NOMO-1 (cell line): ENCODE results near the gene OPN3.

Experiments used
- DNase-seq, 2 experiments: peaks; one replicate each; lab custom pipeline; 2025; ENCODE audit not compliant: unreplicated experiment in 2 of 2; lab: John Stamatoyannopoulos, UW

The OPN3 gene

GRCh38 chr1:241591736-241592135 lies 48.4 kb downstream of the OPN3 start:
- DNase-seq: no peak

DNA sequence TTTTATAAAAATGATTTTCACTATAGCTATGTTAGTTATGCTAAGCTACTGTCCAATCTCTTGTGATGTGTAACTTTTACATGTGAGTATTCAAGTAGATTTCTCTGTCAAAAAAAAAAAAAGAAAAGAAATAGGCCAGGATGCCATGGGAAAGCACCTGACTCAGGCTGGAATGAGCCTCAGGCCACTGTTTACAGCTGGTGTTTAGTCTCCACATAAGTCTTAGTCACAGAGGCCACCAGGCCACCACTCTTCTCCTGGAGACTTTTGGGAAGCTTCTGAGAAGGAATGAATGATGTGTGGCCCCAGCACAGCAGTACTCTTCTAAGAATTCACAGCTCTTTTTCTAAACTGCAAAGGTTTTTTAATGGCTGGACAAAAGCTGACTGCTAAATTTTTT lies 48.9 kb downstream of the OPN3 start:
- no peak for DNase-seq

DNA sequence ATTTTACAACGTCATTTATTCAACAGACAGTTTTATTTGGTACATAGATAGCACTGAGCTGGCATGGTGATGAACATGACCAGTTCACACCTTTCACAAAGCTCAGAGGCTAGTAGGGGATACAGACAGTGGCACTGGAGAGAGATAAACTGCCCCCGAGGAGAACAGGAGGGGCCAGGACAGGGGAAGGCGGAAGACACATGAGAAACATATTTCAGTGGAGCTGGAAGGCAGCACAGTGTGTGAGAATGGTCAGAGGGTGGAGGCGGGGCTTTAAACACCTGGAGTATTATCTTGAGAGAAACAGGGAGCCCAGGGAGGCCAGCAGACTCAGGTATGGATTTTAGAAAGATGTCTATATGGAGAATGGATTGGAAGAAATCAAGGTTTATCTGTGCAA lies 49.5 kb downstream of the OPN3 start:
- no peak for DNase-seq

DNA sequence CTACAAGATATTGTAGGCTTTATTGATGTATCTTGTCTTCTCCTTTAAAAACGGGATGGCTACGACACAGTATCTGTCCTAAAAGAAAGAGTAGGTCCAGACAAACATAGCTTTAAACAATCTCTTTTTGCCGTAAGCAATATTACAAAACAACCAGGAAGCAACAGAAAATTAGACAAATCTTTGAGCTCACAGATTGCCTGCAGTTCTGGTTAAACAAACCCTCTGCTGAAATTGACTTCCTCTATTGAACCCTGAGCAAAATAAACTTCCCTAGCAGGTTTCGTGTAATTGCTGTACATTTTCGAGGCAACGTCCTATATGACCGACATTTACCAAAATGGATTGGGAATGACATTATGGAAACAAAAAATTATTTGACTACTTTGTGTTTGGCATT lies 50.6 kb downstream of the OPN3 start:
- DNase-seq: peak; percentile 29 to 73

GRCh38 chr1:241586905-241587512 lies 53.2 kb downstream of the OPN3 start:
- no peak for DNase-seq

- no peak for DNase-seq
Observed at GRCh38 chr1:241582921-241583321, 57.2 kb downstream of the OPN3 start.

DNA sequence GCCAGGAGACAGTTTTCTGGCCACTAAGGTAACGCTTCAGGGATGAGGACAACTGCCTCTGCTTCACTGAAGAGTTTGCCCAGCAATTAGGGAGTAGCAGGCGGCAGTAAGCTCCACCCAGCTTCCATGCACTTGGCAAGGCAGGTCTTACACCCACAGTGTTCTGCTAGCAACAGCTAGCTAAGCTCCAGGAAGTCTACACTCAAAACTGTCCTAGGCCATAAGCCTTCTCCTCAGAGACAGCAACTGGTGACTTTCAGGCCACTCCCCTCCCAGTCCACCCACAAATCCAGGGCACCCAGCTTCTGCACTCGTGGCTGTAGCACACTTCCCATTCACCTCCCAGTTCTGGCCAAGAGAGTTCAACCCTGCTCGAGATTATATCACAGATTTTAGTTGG lies 60.7 kb downstream of the OPN3 start:
- DNase-seq: no peak

GRCh38 chr1:241574154-241574553 lies 66.0 kb downstream of the OPN3 start:
- no peak for DNase-seq

- DNase-seq: no peak
Observed at GRCh38 chr1:241569848-241570247, 70.3 kb downstream of the OPN3 start.

GRCh38 chr1:241560849-241561187 lies 79.4 kb downstream of the OPN3 start:
- no peak for DNase-seq

DNA sequence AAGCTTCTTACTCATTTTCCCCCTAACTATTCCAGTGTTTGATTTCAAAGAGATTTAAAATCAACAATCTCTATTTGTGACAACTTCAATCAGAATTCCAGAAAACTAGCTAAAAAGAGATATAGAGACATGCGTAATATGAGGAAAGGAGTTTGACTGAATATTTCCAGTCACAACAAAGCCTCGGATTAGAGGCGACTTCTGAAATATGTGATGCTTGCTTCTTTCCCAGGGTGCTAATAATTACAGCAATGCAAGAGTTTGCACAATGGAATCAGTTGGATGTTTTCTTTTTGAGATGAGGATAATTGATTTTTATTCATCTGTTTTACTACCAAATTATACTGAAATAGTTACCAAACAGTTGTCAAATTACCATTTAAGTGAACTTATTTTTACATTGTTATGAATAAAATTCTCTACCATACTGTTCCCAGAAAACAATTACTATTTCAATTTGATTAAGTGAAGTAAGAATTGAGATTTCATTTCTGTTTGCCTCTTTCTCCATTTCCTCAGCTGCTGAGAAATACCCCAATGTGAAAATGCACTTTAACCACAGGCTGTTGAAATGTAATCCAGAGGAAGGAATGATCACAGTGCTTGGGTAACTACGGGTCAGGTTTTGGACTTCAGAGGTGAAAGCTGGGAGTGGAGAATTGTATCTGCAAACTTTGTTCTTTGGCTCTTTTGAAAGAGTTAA lies 79.9 kb downstream of the OPN3 start:
- DNase-seq: peak in 1 of 2 experiments; percentile 74

DNA sequence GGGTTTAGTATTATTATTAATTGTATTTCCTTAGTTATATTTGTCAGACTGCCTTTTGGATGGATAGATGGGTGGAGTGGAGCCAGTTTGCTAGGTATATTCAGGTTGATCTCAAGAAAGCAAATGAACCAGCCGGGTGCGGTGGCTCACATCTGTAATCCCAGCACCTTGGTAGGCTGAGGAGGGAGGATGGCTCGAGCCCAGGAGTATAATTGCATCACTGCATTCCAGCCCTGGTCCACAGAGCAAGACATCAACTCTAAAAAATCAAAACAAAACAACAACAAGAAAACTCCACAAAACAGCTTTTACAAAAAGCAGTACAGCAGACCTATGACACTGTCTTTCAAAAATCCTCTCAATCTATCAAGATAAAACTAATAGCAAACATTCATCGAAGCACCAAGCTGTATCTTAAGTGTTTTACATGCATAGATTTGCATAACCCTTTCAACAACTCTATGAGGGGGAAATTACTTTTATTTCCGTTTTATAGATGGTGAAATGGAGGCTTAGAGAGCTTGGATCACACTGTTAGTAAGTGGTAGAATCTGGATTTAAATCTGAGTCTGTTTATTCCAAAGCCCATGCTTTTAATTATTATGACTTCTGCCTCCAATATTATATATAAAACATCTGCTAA lies 82.5 kb downstream of the OPN3 start:
- DNase-seq: no peak

GRCh38 chr1:241557031-241557430 lies 83.1 kb downstream of the OPN3 start:
- DNase-seq: no peak

GRCh38 chr1:241555526-241555925 lies 84.6 kb downstream of the OPN3 start:
- DNase-seq: no peak

GRCh38 chr1:241553886-241554592 lies 86.1 kb downstream of the OPN3 start:
- DNase-seq: no peak

DNA sequence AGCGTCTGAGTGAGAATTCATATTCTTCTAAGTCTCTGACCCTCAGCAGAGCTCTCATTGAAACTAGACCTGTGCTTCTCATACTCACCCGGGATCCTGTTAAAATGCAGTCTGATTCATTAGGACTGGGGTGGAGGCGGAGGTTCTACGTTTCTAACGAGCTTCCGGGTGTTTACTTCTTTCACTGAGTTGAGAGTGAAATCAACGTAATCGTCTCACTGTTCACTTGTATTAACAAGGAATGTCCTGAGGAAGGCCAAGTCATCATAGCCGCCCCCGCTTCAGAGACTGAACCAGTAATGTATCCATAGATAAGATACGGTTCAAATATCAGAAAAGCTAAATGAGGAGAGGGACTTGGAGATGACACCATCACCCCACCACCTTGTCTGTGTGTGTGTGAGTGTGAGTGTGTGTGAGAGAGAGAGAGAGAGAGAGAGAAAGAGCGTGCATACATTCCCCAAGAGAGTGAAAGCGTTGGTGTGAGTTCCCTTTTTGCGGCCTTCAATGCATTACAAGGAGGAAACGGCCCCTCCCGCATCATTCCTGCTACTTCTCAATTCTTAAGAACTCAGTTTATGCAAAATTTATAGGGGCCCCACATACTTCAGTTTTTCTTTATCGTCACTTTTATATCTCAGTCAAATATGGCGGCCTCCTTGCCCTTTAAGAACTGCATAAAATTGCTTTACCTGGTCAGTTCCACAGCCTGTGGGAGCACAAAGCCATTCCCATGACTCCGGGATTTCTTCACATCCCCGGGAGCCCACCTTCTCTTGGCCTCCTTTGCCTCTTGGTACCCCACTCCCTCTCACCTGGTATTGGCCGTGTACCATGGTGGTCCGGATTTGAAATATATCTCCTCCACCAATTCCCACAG lies 88.2 kb downstream of the OPN3 start:
- peak; percentile 85 to 92 for DNase-seq

DNA sequence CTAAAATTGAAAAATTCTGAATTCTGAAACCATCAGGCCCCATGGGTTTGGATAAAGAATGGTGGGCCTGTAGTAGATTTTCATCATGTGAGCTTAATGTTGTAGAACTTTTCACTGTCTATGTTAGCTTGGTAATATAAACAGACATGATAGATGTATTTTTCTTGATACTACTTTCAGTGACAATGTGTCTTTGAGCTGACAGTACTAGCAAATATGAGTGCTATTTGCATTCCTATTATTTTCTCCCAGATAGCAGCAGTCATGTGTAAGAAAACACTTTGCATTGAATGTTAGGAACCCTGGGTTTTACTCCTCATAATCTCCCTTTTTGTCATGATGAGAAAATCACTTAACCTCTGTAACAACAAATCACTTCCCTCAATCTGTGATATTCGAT lies 89.9 kb downstream of the OPN3 start:
- no peak for DNase-seq

GRCh38 chr1:241548008-241548407 lies 92.2 kb downstream of the OPN3 start:
- DNase-seq: no peak
